Testis (tissue), 3 donors: ENCODE results near the gene CCDC43. TPM values are rescaled to one million over a fixed set of nuclear protein-coding genes. Genes with fewer than 3 reads are reported as not detected.
"Not testable (repeated sequence)": the region's sequence is repeated elsewhere in the genome, so short reads cannot be mapped to it uniquely, and the experiment has no call there.

ENCODE experiments used
- DNase-seq: peaks from one replicate; pipeline ENCODE4 v3.0.0-alpha.2; 2019
- H3K27ac ChIP-seq, 2 donors: fragments of 200-600 bp; sonication (generic); one replicate each; pipeline ENCODE4 v1.5.1; 2019
- H3K27me3 ChIP-seq: fragments of 200-600 bp; sonication (generic); one replicate; pipeline ENCODE4 v1.5.1; 2019
- H3K36me3 ChIP-seq: fragments of 200-600 bp; sonication (generic); one replicate; pipeline ENCODE4 v1.5.1; 2017; ENCODE audit warnings: low read depth; ENCODE audit errors: missing control alignments
- H3K4me1 ChIP-seq: fragments of 200-600 bp; sonication (generic); one replicate; pipeline ENCODE4 v1.5.1; 2019
- H3K4me3 ChIP-seq, 2 donors: fragments of 200-600 bp; sonication (generic); one replicate each; pipeline ENCODE4 v1.5.1; 2017 to 2019
- H3K9me3 ChIP-seq: fragments of 200-600 bp; sonication (generic); one replicate; pipeline ENCODE4 v1.5.1; 2017
- CTCF ChIP-seq, 3 experiments: fragments of 450-650 bp in 2 of 3; fragments of 200-600 bp in 1 of 3; sonication (generic) in 1 of 3; IDR thresholded peaks; one replicate each; pipeline ENCODE4 v1.5.1; 2016 to 2019; ENCODE audit warnings: antibody characterized with exemption in 3 of 3, mild to moderate bottlenecking in 2 of 3, moderate library complexity in 1 of 3
- POLR2A ChIP-seq: fragments of 450-650 bp; IDR thresholded peaks from one replicate; pipeline ENCODE4 v1.6.1; 2017; ENCODE audit warnings: antibody characterized with exemption, mild to moderate bottlenecking, moderate library complexity
- WGBS, 2 donors: methylation state at CpG; one replicate each; pipeline ENCODE4 v1.1.5; 2018; 5-methylcytosine and 5-hydroxymethylcytosine counted together
- intact Hi-C: fragments of 100-400 bp; cut with DNase I; formaldehyde crosslinking; loops from one replicate; pipeline ENCODE4 v1.15.1; 2023; ENCODE audit warnings: low total_unique reads
- polyA plus RNA-seq: library from polyadenylated mRNA; stranded (reverse); fragments of 350-450 nt; fragmentation: Illumina TruSeq; extraction: RNeasy Lipid Tissue Mini Kit (QIAGEN cat#74804); gene quantifications from one replicate; pipeline ENCODE4 v1.2.3, GENCODE V29; 2014; ENCODE audit warnings: low read depth, low replicate concordance; ENCODE audit not compliant: insufficient read depth
- total RNA-seq, 2 donors: library from RNA; depleted of rRNA; stranded (reverse); fragments of >200 nt; gene quantifications; one replicate each; pipeline ENCODE4 v1.2.3, GENCODE V29; 2016

The CCDC43 gene
- total and polyA plus RNA-seq, 3 donors from 2014 or later, result 18.6 to 27.9 (median 20.8) TPM

- Histone ChIP-seq H3K9me3 (no peaks in the 10 kb centered on the region), H3K27me3 (no peaks in the 10 kb centered on the region), H3K4me1 (peaks cover 12% of the 10 kb centered on the region), H3K4me3 (no peak overlapping the region), H3K36me3 (no peaks in the 10 kb centered on the region), H3K27ac (no peak overlapping the region)
- DNase-seq, result no peak
- intact Hi-C loops, result no loop called here
- no peak for TF ChIP-seq POLR2A
- TF ChIP-seq CTCF (IDR thresholded peaks at IDR 0.05), result no peak
- WGBS, 2 donors, result 73 to 81% methylated on average over 2 of the region's 2 CpGs
Measured at GRCh38 chr17:44688200-44688599, 1.4 kb downstream of the CCDC43 start.

- H3K9me3 ChIP-seq, result no peaks in the 10 kb centered on the region
- H3K27me3 ChIP-seq, result no peaks in the 10 kb centered on the region
- no peak overlapping the region for H3K27ac ChIP-seq
- 78 to 95% methylated on average over 1 of the region's 1 CpG for WGBS, 2 donors
- H3K4me1 ChIP-seq, result peaks cover 12% of the 10 kb centered on the region
- TF ChIP-seq CTCF (IDR thresholded peaks at IDR 0.05) (no peak), POLR2A (no peak)
- no peak overlapping the region for H3K4me3 ChIP-seq
- no peak for DNase-seq
- intact Hi-C loops, result no loop called here
- H3K36me3 ChIP-seq, result no peaks in the 10 kb centered on the region
Measured at GRCh38 chr17:44687756-44688155, 1.8 kb downstream of the CCDC43 start.

- H3K4me1 ChIP-seq, H3K27ac ChIP-seq, H3K4me3 ChIP-seq, H3K36me3 ChIP-seq, DNase-seq, intact Hi-C loops, H3K9me3 ChIP-seq, H3K27me3 ChIP-seq: not testable (repeated sequence)
- WGBS, 2 donors, result 89 to 98% methylated on average over 4 of the region's 4 CpGs
Measured at GRCh38 chr17:44683303-44683702, 6.3 kb downstream of the CCDC43 start.

- TF ChIP-seq CTCF (IDR thresholded peaks at IDR 0.05), result no peak
- TF ChIP-seq POLR2A, result no peak
- H3K4me3 ChIP-seq, result no peak overlapping the region
- intact Hi-C loops, result no loop called here
- 68 to 76% methylated on average over 2 of the region's 2 CpGs for WGBS, 2 donors
- H3K27me3 ChIP-seq, result no peaks in the 10 kb centered on the region
- H3K4me1 ChIP-seq, result no peaks in the 10 kb centered on the region
- DNase-seq, result no peak
- H3K9me3 ChIP-seq, result no peaks in the 10 kb centered on the region
- H3K27ac ChIP-seq, result no peak overlapping the region
- H3K36me3 ChIP-seq, result no peaks in the 10 kb centered on the region
Measured at GRCh38 chr17:44677136-44677535, 12.4 kb downstream of the CCDC43 start.

- intact Hi-C loops, result no loop called here
- DNase-seq, result no peak
- H3K4me1 ChIP-seq, result no peaks in the 10 kb centered on the region
- H3K27ac ChIP-seq, result no peak overlapping the region
- TF ChIP-seq CTCF (IDR thresholded peaks at IDR 0.05) (no peak), POLR2A (no peak)
- H3K4me3 ChIP-seq, result no peak overlapping the region
- H3K27me3 ChIP-seq, result no peaks in the 10 kb centered on the region
- no peaks in the 10 kb centered on the region for H3K36me3 ChIP-seq
- no peaks in the 10 kb centered on the region for H3K9me3 ChIP-seq
- 39 to 65% methylated on average over 2 of the region's 2 CpGs for WGBS, 2 donors
Measured at GRCh38 chr17:44673893-44674292, 15.7 kb downstream of the CCDC43 start.
